ENCODE measurements around the gene CA12. TPM values are rescaled to one million over a fixed set of nuclear protein-coding genes. Genes with fewer than 3 reads are reported as not detected.

CA12 gene
- total and polyA plus RNA-seq, 2 of the 8 experiments (the other 6 are each of a cell fraction or from before 2014, with no cell fraction given): 4.7 to 4.9 TPM

DNA sequence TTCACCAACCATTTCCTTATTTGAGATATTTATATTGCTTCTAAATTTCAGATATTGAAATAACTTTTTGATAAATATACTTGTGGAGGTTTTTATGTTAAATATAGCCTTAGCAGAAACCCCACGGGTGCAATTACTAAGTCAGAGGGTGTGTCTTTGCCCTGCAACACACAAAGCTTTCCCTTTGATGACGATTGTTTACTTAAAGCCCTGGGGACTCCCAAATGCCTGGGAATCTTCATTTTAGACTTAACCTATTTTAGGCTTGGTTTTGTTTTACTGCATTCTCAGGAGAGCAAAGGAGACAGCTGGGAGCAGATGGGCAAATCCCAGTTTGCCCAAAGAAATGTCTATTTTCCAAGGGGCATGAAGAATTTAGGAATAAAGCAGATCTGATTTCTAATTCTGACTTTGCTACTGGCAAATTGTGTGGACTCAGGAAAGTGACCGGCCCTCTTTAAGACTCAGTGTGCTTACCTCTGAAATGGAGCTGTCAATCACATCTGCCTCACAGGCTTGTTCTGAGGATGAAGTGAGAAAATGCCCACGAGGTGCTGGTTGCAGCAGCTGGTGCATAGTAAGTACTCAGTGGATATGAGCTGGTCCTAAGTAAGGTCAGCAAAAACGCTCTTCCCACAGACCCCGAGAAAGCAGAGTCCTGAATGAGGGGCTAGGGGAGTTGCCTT lies 49.3 kb upstream of the CA12 start:
- ChIA-PET POLR2A (ENCODE audit: partially characterized antibody) (interaction anchor here (1.0 to 1.2 kb wide), 2 partner anchors 11 to 49 kb away, joined by 3 to 4 read pairs; partner anchors contain the start of gene CA12), CTCF (ENCODE audit: partially characterized antibody) (interaction anchor here (1.0 to 1.5 kb wide), 2 partner anchors 7 to 34 kb away, joined by 3 read pairs; no protein-coding TSS in a partner anchor)
- H2BK20ac ChIP-seq (ENCODE audit: low read length): no peak overlapping the region
- no peak overlapping the region for H3K4me2 ChIP-seq (ENCODE audit: insufficient read depth in 1 of 2, low read depth in 2 of 2, low read length in 2 of 2)
- peaks cover 0 to 6% of the 10 kb centered on the region in 2 experiments; a peak in 2 of 4 replicates for H3K9me3 ChIP-seq (ENCODE audit: insufficient read depth in 2 of 2, low read depth in 1 of 2, low read length in 1 of 2)
- H2AK5ac ChIP-seq (ENCODE audit: low read depth, low read length): no peak overlapping the region
- no peaks in the 10 kb centered on the region; the same call in 1 of the 2 replicates for H3K79me1 ChIP-seq (ENCODE audit: low read depth, low read length)
- H3K23me2 ChIP-seq (ENCODE audit: low read depth, low read length): no peaks in the 10 kb centered on the region; the same call in 1 of the 2 replicates
- H4K5ac ChIP-seq (ENCODE audit: insufficient read length, low read depth, low read length): no peak overlapping the region
- no peak overlapping the region for H2BK15ac ChIP-seq (ENCODE audit: low read length)
- H4K20me1 ChIP-seq (replicated peaks in 1 of 2; ENCODE audit: control insufficient read depth in 1 of 2, insufficient read depth in 2 of 2, low read length in 2 of 2): no peaks in the 10 kb centered on the region
- H3K4me1 ChIP-seq (replicated peaks in 1 of 4; ENCODE audit: control insufficient read depth in 3 of 4, insufficient read depth in 4 of 4, low read length in 3 of 4): peaks cover 0 to 11% (median 7%) of the 10 kb centered on the region in 4 experiments; a peak in 5 of 7 replicates
- no peak overlapping the region for H3K9ac ChIP-seq (replicated peaks in 1 of 4; ENCODE audit: extremely low read depth in 1 of 4, low read depth in 3 of 4, low read length in 3 of 4)
- H4K91ac ChIP-seq (replicated peaks; ENCODE audit: insufficient read length, low read length): no peak overlapping the region
- DNase-seq (ENCODE audit: low read depth in 1 of 2, low spot score in 2 of 2) (no peak), FAIRE-seq (no peak)
- no peak overlapping the region for H3K4me3 ChIP-seq (ENCODE audit: extremely low read depth in 1 of 4, insufficient read depth in 2 of 4, low read depth in 3 of 4, low read length in 4 of 4)
- TF ChIP-seq KDM4A (IDR thresholded peaks at IDR 0.05; ENCODE audit: low read depth, low read length, severe bottlenecking) (no peak), RBBP5 (IDR thresholded peaks at IDR 0.05; ENCODE audit: borderline replicate concordance, low read depth, low read length) (no peak), HDAC2 (IDR thresholded peaks at IDR 0.05; ENCODE audit: borderline replicate concordance in 1 of 2, low read depth in 2 of 2, low read length in 2 of 2) (no peak), TEAD4 (IDR thresholded peaks at IDR 0.05; ENCODE audit: low read depth, low read length) (no peak), TCF12 (IDR thresholded peaks at IDR 0.05; ENCODE audit: low read depth, low read length) (no peak), SAP30 (IDR thresholded peaks at IDR 0.05; ENCODE audit: insufficient read depth, insufficient replicate concordance, low read length) (no peak), NRF1 (IDR thresholded peaks at IDR 0.05; ENCODE audit: low read depth, low read length) (no peak), POLR2A (IDR thresholded peaks at IDR 0.05; ENCODE audit: control extremely low read depth in 1 of 2, low read depth in 2 of 2, low read length in 2 of 2) (no peak), SUZ12 (IDR thresholded peaks at IDR 0.05; ENCODE audit: low read length) (no peak)
- no peak overlapping the region for H4K8ac ChIP-seq (ENCODE audit: extremely low read depth, insufficient read depth, low read length)
- no peak overlapping the region for H2BK12ac ChIP-seq (ENCODE audit: low read depth, low read length)
- H3K36me3 ChIP-seq (ENCODE audit: control insufficient read depth in 2 of 4, insufficient read depth in 4 of 4, low read length in 3 of 4): no peaks in the 10 kb centered on the region
- no peaks in the 10 kb centered on the region for H3K79me2 ChIP-seq (ENCODE audit: control insufficient read depth in 1 of 2, insufficient read depth in 2 of 2, low read length in 2 of 2)
- no peak overlapping the region for H3K23ac ChIP-seq (ENCODE audit: insufficient read length)
- H3K56ac ChIP-seq (replicated peaks; ENCODE audit: insufficient read length, low read depth, low read length): no peak overlapping the region
- no peak overlapping the region for H3K4ac ChIP-seq (replicated peaks; ENCODE audit: insufficient read length, low read depth, low read length)
- no peak overlapping the region for H2AFZ ChIP-seq (ENCODE audit: low read length)
- 86% methylated on average over 6 of the region's 6 CpGs; no CpG with 5 or more reads in 1 of the 2 experiments for WGBS, 2 experiments (ENCODE audit: extremely low coverage in 1 of 2, insufficient coverage in 1 of 2, insufficient read length in 1 of 2, insufficient replicate concordance in 2 of 2, low coverage in 1 of 2, low lambda C conversion rate in 2 of 2, missing lambda C conversion rate in 1 of 2)
- H3K18ac ChIP-seq (ENCODE audit: extremely low read depth, low read length): no peak overlapping the region
- H2BK5ac ChIP-seq (ENCODE audit: low read depth, low read length): no peak overlapping the region
- H3K27ac ChIP-seq (ENCODE audit: low read depth, low read length): no peak overlapping the region
- no peak overlapping the region for H2BK120ac ChIP-seq (replicated peaks; ENCODE audit: low read depth, low read length)
- H3K14ac ChIP-seq (ENCODE audit: insufficient read length): no peak overlapping the region
- 0 out of 7 replicates have a peak, but pooled peaks cover 0 to 2% (median 0%) of the 10 kb centered on the region in 4 experiments for H3K27me3 ChIP-seq (replicated peaks in 1 of 4; ENCODE audit: control insufficient read depth in 3 of 4, extremely low read depth in 1 of 4, insufficient read depth in 3 of 4, low read length in 3 of 4)
